Neural cell (in vitro differentiated cells): ENCODE measurements around the gene MID2. TPM values are rescaled to one million over a fixed set of nuclear protein-coding genes. Genes with fewer than 3 reads are reported as not detected.
"Not testable (repeated sequence)": the region's sequence is repeated elsewhere in the genome, so short reads cannot be mapped to it uniquely, and the experiment has no call there.

ENCODE experiments used
- H2AFZ ChIP-seq: fragments of 200-600, 300-800 bp; sonication (generic), shearing (Covaris generic); 2 replicates; pipeline ENCODE4 v1.6.0; 2014; ENCODE audit warnings: low read depth, mild to moderate bottlenecking, antibody characterized with exemption, low read length, moderate library complexity
- H3F3A ChIP-seq: fragments of 200-600 bp; shearing (Covaris generic); 2 replicates; pipeline ENCODE4 v1.6.1; 2016; ENCODE audit warnings: mild to moderate bottlenecking, moderate library complexity, mixed read lengths, antibody characterized with exemption, low read length; ENCODE audit not compliant: insufficient read depth, poor library complexity, severe bottlenecking
- H3K27ac ChIP-seq: fragments of 200-600, 300-800 bp; sonication (generic), shearing (Covaris generic); 2 replicates; pipeline ENCODE4 v1.5.1; 2014; ENCODE audit warnings: mild to moderate bottlenecking, low read length, moderate library complexity
- H3K27me3 ChIP-seq: fragments of 300-800, 200-600 bp; sonication (generic), shearing (Covaris generic); 2 replicates; pipeline ENCODE4 v1.6.0; 2014; ENCODE audit warnings: mild to moderate bottlenecking, low read depth, low read length, moderate library complexity; ENCODE audit not compliant: insufficient read depth
- H3K36me3 ChIP-seq: fragments of 300-800, 200-600 bp; sonication (generic), shearing (Covaris generic); 2 replicates; pipeline ENCODE4 v1.5.1; 2014; ENCODE audit warnings: mild to moderate bottlenecking, antibody characterized with exemption, low read length, moderate library complexity; ENCODE audit not compliant: insufficient read depth
- H3K4me2 ChIP-seq: fragments of 300-800, 200-600 bp; sonication (generic), shearing (Covaris generic); 2 replicates; pipeline ENCODE4 v1.6.0; 2014; ENCODE audit warnings: mild to moderate bottlenecking, low read length
- H3K4me3 ChIP-seq: fragments of 300-800, 200-600 bp; sonication (generic), shearing (Covaris generic); 2 replicates; pipeline ENCODE4 v1.5.1; 2014; ENCODE audit warnings: mild to moderate bottlenecking, low read length, moderate library complexity
- H3K79me2 ChIP-seq: fragments of 200-600 bp; shearing (Covaris generic); replicated peaks from 2 replicates; pipeline ENCODE4 v1.6.0; 2014; ENCODE audit warnings: mild to moderate bottlenecking, low read length, moderate library complexity; ENCODE audit not compliant: insufficient read depth
- H3K9ac ChIP-seq: fragments of 300-800, 200-600 bp; sonication (generic), shearing (Covaris generic); 2 replicates; pipeline ENCODE4 v1.6.1; 2016; ENCODE audit warnings: mild to moderate bottlenecking, low read length, mixed read lengths
- H3K9me2 ChIP-seq: fragments of 200-600 bp; shearing (Covaris generic); 2 replicates; pipeline ENCODE4 v1.6.1; 2016; ENCODE audit warnings: mild to moderate bottlenecking, low read length, mixed read lengths; ENCODE audit not compliant: insufficient read depth
- H3K9me3 ChIP-seq: fragments of 200-600, 300-800 bp; sonication (generic), shearing (Covaris generic); 2 replicates; pipeline ENCODE4 v1.6.1; 2016; ENCODE audit warnings: mild to moderate bottlenecking, mixed run types, low read length, moderate library complexity, mixed read lengths
- H4K20me1 ChIP-seq: fragments of 200-600 bp; shearing (Covaris generic); 2 replicates; pipeline ENCODE4 v1.6.1; 2016; ENCODE audit warnings: mild to moderate bottlenecking, mixed run types; ENCODE audit not compliant: insufficient read depth
- CTCF ChIP-seq: fragments of 450-650 bp; IDR thresholded peaks from 2 replicates; pipeline ENCODE4 v1.5.1; 2014; ENCODE audit warnings: antibody characterized with exemption, mild to moderate bottlenecking, moderate library complexity; ENCODE audit not compliant: poor library complexity, severe bottlenecking
- EP300 ChIP-seq: fragments of 450-650 bp; conservative IDR thresholded peaks from 2 replicates; pipeline ENCODE4 v1.6.1; 2014; ENCODE audit warnings: antibody characterized with exemption, mild to moderate bottlenecking, moderate library complexity; ENCODE audit not compliant: poor library complexity, severe bottlenecking
- EZH2 ChIP-seq: fragments of 200-600, 300-800 bp; shearing (Covaris generic), sonication (generic); IDR thresholded peaks from 2 replicates; pipeline ENCODE4 v1.6.1; 2014; ENCODE audit warnings: antibody characterized with exemption, low read length, borderline replicate concordance, mild to moderate bottlenecking; ENCODE audit not compliant: insufficient read depth, poor library complexity, severe bottlenecking
- MXI1 ChIP-seq: fragments of 450-650 bp; conservative IDR thresholded peaks from 2 replicates; pipeline ENCODE4 v1.6.1; 2014; ENCODE audit warnings: antibody characterized with exemption, mild to moderate bottlenecking; ENCODE audit not compliant: poor library complexity, severe bottlenecking
- POLR2AphosphoS5 ChIP-seq: IDR thresholded peaks from 2 replicates; pipeline ENCODE4 v1.6.1; 2012
- RAD21 ChIP-seq: fragments of 450-650 bp; conservative IDR thresholded peaks from 2 replicates; pipeline ENCODE4 v1.6.1; 2014; ENCODE audit warnings: antibody characterized with exemption, mild to moderate bottlenecking, moderate library complexity
- SMC3 ChIP-seq: fragments of 450-650 bp; conservative IDR thresholded peaks from 2 replicates; pipeline ENCODE4 v1.6.1; 2014; ENCODE audit warnings: antibody characterized with exemption, mild to moderate bottlenecking, moderate library complexity; ENCODE audit not compliant: poor library complexity
- TAF1 ChIP-seq: IDR thresholded peaks from 2 replicates; pipeline ENCODE4 v1.6.1; 2012; ENCODE audit warnings: low read depth
- polyA plus RNA-seq: library from polyadenylated mRNA; depleted of rRNA; stranded (reverse); fragments of >200 nt; gene quantifications from 2 replicates; pipeline ENCODE4 v1.2.3, GENCODE V29; 2014
- TF ChIP-seq, protein P1 (sequence below): IDR thresholded peaks from 2 replicates; pipeline ENCODE4 v1.6.1; 2012; ENCODE audit warnings: borderline replicate concordance

The MID2 gene
- polyA plus RNA-seq, 1 donor from 2014 or later: 4.2 TPM

DNA sequence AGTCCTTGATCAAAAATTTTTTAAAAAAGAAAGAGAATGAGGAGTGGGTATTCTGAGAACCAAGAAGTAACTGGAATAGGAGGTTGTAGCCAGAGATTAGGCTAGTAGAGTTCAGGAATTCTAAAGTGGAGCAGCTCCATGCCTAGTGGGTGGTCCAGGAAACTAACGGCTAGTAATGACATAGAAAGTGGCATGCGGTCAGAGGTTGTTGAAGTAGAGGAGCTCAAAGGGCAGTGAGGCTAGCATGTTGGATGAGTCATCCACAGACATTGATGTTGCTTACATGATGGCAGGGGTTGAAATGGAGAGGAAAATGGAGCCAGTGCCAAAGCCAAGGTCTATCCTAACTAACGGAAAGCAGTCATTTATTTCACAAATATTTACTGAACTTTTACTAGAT, 114.4 kb downstream of the MID2 start:
- no peak for TF ChIP-seq CTCF
- TF ChIP-seq, protein P1, sequence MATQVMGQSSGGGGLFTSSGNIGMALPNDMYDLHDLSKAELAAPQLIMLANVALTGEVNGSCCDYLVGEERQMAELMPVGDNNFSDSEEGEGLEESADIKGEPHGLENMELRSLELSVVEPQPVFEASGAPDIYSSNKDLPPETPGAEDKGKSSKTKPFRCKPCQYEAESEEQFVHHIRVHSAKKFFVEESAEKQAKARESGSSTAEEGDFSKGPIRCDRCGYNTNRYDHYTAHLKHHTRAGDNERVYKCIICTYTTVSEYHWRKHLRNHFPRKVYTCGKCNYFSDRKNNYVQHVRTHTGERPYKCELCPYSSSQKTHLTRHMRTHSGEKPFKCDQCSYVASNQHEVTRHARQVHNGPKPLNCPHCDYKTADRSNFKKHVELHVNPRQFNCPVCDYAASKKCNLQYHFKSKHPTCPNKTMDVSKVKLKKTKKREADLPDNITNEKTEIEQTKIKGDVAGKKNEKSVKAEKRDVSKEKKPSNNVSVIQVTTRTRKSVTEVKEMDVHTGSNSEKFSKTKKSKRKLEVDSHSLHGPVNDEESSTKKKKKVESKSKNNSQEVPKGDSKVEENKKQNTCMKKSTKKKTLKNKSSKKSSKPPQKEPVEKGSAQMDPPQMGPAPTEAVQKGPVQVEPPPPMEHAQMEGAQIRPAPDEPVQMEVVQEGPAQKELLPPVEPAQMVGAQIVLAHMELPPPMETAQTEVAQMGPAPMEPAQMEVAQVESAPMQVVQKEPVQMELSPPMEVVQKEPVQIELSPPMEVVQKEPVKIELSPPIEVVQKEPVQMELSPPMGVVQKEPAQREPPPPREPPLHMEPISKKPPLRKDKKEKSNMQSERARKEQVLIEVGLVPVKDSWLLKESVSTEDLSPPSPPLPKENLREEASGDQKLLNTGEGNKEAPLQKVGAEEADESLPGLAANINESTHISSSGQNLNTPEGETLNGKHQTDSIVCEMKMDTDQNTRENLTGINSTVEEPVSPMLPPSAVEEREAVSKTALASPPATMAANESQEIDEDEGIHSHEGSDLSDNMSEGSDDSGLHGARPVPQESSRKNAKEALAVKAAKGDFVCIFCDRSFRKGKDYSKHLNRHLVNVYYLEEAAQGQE: no peak
- TF ChIP-seq POLR2AphosphoS5: no peak
- TF ChIP-seq MXI1: no peak
- TF ChIP-seq SMC3: no peak
- no peak for TF ChIP-seq RAD21
- no peak for TF ChIP-seq EZH2
- TF ChIP-seq EP300: no peak
- TF ChIP-seq TAF1: no peak
- Histone ChIP-seq H2AFZ (no peak overlapping the region), H3K36me3 (no peaks in the 10 kb centered on the region), H3F3A (no peaks in the 10 kb centered on the region), H4K20me1 (no peaks in the 10 kb centered on the region), H3K9ac (no peak overlapping the region), H3K4me2 (no peak overlapping the region), H3K79me2 (no peaks in the 10 kb centered on the region), H3K27ac (no peak overlapping the region), H3K9me2 (no peaks in the 10 kb centered on the region), H3K4me3 (no peak overlapping the region), H3K27me3 (no peaks in the 10 kb centered on the region), H3K9me3 (no peaks in the 10 kb centered on the region)

- H4K20me1 ChIP-seq, H3K9me2 ChIP-seq, H3K27ac ChIP-seq, H3K4me3 ChIP-seq, H2AFZ ChIP-seq, H3K9ac ChIP-seq, H3K4me2 ChIP-seq, H3K36me3 ChIP-seq, H3K79me2 ChIP-seq, H3K27me3 ChIP-seq, H3F3A ChIP-seq, H3K9me3 ChIP-seq: not testable (repeated sequence)
Observed at GRCh38 chrX:107955337-107955736, 129.7 kb downstream of the MID2 start.

DNA sequence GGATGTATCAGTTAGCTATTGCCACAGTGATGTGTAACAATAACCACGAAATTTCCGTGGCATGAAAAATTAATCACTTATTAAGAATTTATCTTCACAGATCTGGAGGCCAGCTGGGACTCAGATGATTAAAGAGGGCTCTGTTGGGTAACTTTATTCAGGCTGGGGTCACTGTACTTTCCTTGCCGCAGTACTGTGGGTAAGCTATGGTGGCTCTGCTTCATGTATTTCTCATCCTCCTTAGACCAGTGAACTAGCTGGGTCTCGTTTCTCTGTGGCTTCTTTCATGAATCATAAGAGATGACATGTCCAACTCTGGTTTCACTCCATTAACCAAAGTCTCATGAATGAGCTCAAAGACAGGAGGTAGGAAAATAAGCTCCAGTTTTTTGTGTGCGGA, 143.0 kb downstream of the MID2 start:
- Histone ChIP-seq H3K79me2 (no peaks in the 10 kb centered on the region), H2AFZ (no peak overlapping the region), H3K36me3 (no peaks in the 10 kb centered on the region), H3K4me2 (no peak overlapping the region), H3K27ac (no peak overlapping the region), H3K9ac (no peak overlapping the region), H3K9me3 (no peaks in the 10 kb centered on the region), H3K4me3 (no peak overlapping the region), H4K20me1 (no peaks in the 10 kb centered on the region), H3K27me3 (no peaks in the 10 kb centered on the region), H3K9me2 (no peaks in the 10 kb centered on the region), H3F3A (no peaks in the 10 kb centered on the region)
- TF ChIP-seq EZH2: no peak
- no peak for TF ChIP-seq RAD21
- TF ChIP-seq MXI1: no peak
- TF ChIP-seq, protein P1: no peak
- TF ChIP-seq CTCF: no peak
- TF ChIP-seq POLR2AphosphoS5: no peak
- no peak for TF ChIP-seq TAF1
- TF ChIP-seq SMC3: no peak
- TF ChIP-seq EP300: no peak
